ENCODE data around the gene KANSL3. TPM values are rescaled to one million over a fixed set of nuclear protein-coding genes. Genes with fewer than 3 reads are reported as not detected.
"Not testable (repeated sequence)": the region's sequence is repeated elsewhere in the genome, so short reads cannot be mapped to it uniquely, and the experiment has no call there.

KANSL3 gene
- total RNA-seq, 2 experiments from 2014 or later: 60.8 to 64.4 TPM

DNA sequence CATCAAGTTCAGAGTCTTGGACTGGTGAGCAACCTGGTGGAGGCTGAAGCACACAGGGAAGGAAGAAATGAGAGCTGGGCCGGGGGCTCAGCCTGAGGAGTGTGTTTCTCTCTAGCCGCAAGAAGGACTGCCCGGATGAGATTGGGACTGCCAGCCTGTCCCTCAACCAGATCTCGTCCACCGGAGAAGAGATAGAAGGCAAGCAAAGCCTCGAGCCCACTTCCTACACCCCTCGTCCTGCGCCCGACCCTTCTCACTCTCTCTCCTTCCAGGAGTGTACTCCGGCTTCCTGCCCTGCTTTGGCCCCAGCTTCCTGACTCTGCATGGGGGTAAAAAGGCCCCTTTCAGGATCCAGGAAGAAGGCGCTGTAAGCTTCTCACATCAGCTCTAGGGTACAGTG is 30.7 kb upstream of the KANSL3 start:
- POLR2A ChIA-PET: no interaction called here
- H3K36me3 Mint-ChIP-seq (ENCODE audit: low read depth): no peaks in the 10 kb centered on the region
- DNase-seq (no peak), ATAC-seq (no peak)
- CTCF ChIA-PET: interaction anchor here (1.2 kb wide), 1 partner anchor 93 kb away, joined by 3 read pairs; no protein-coding TSS in a partner anchor
- H3K27me3 Mint-ChIP-seq (ENCODE audit: low read depth): peaks cover 4% of the 10 kb centered on the region
- H3K4me1 Mint-ChIP-seq (ENCODE audit: low read depth): peaks cover 5% of the 10 kb centered on the region
- no peaks in the 10 kb centered on the region for H3K9me3 Mint-ChIP-seq (ENCODE audit: insufficient read depth)
- no peak overlapping the region for H3K4me3 Mint-ChIP-seq
- H3K27ac Mint-ChIP-seq: no peak overlapping the region

DNA sequence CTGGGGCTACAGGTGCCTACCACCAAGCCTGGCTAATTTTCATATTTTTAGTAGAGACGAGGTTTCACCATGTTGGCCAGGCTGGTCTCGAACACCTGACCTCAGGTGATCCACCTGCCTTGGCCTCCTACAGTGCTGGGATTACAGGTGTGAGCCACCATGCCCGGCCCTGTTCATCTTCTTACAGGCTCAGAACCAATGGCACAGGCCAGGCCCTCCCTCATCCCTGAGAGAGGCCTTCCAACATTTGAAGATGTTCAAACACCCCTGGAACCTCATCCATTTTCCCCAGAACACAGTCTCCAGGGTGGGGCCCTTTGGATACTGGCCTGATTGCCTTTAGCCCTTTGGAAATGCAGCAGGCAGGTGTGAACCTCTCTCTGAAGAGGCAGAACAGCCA is 27.6 kb upstream of the KANSL3 start:
- POLR2A ChIA-PET; H3K9me3 Mint-ChIP-seq (ENCODE audit: insufficient read depth); H3K36me3 Mint-ChIP-seq (ENCODE audit: low read depth); H3K4me3 Mint-ChIP-seq; H3K27ac Mint-ChIP-seq; ATAC-seq; CTCF ChIA-PET; H3K27me3 Mint-ChIP-seq (ENCODE audit: low read depth); H3K4me1 Mint-ChIP-seq (ENCODE audit: low read depth); DNase-seq: not testable (repeated sequence)

DNA sequence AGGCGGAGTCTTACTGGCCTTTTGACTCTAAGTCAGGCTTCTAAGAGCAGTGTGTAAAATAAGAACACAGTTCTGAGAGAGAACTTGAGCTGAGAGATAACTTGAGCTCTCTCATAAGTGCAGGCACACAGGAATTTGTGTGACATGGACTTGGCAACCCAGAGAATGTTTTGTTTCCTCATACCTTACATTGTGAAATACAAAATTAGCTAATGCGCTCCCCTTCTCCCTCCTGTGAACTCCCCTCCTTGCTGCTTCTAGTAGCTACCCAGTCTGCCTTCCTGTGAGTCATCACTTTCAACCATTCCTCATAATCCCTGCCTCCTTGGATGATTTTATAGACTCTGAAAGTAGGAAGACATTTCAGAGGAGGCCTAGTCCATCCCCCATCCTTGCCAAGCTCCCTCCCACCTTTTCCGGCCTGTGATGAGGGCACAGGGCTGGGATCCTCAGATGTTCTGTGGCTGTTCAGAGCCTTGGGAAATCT is 27.0 kb upstream of the KANSL3 start:
- Mint-ChIP-seq H3K36me3 (ENCODE audit: low read depth) (no peaks in the 10 kb centered on the region), H3K27ac (no peak overlapping the region), H3K9me3 (ENCODE audit: insufficient read depth) (no peaks in the 10 kb centered on the region), H3K27me3 (ENCODE audit: low read depth) (peaks cover 4% of the 10 kb centered on the region), H3K4me3 (no peak overlapping the region), H3K4me1 (ENCODE audit: low read depth) (no peaks in the 10 kb centered on the region)
- ATAC-seq (no peak), DNase-seq (no peak)
- ChIA-PET CTCF (no interaction called here), POLR2A (no interaction called here)

DNA sequence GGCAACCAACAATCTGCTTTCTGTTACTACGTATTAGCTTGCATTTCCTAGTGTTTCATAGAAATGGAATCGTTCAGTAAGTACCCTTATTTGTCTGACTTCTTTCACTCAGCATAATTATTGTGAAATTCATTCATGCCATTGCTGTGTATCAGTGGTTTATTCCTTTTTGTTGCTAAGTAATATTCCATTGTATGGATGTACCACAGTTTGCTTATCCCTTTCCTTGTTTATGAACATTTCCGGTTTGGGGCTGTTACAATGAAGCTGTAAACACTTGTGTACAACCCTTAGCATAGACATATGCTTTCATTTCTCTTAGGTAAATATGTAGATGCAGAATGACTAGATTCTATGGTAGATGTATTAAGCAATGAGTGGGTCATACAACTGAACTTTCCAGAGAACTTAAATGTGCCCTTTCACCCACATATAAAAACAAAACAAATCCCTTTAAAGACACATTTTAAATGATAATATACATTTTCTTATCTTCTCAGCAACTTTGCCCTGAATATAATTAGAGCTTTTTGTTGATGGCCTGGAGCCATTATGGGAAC is 26.3 kb upstream of the KANSL3 start:
- H3K4me3 Mint-ChIP-seq: no peak overlapping the region
- ATAC-seq (no peak), DNase-seq (no peak)
- CTCF ChIA-PET: no interaction called here
- no peaks in the 10 kb centered on the region for H3K4me1 Mint-ChIP-seq (ENCODE audit: low read depth)
- no peak overlapping the region for H3K27ac Mint-ChIP-seq
- no peaks in the 10 kb centered on the region for H3K36me3 Mint-ChIP-seq (ENCODE audit: low read depth)
- peaks cover 4% of the 10 kb centered on the region for H3K27me3 Mint-ChIP-seq (ENCODE audit: low read depth)
- no peaks in the 10 kb centered on the region for H3K9me3 Mint-ChIP-seq (ENCODE audit: insufficient read depth)
- POLR2A ChIA-PET: no interaction called here

DNA sequence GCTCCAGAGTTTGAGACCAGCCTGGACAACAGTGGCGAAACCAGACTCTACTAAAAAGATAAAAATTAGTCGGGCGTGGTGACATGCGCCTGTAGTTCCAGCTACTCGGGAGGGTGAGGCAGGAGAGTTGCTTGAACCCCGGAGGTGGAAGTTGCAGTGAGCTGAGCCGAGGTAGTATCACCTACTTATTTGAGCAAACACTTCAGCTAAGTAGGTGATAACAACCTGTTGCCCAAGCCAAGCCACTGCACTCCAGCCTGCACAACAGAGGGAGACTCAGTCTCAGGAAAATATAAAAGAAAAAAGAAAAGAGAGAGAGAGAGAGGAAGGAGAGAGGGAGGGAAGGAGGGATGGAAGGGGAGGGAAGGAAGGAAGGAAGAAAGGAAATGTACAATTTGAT is 25.7 kb upstream of the KANSL3 start:
- Mint-ChIP-seq H3K27me3 (ENCODE audit: low read depth) (peaks cover 4% of the 10 kb centered on the region), H3K4me1 (ENCODE audit: low read depth) (no peaks in the 10 kb centered on the region), H3K27ac (no peak overlapping the region), H3K36me3 (ENCODE audit: low read depth) (no peaks in the 10 kb centered on the region), H3K9me3 (ENCODE audit: insufficient read depth) (no peaks in the 10 kb centered on the region), H3K4me3 (no peak overlapping the region)
- POLR2A ChIA-PET: no interaction called here
- ATAC-seq: no peak
- DNase-seq: no peak
- CTCF ChIA-PET: no interaction called here

DNA sequence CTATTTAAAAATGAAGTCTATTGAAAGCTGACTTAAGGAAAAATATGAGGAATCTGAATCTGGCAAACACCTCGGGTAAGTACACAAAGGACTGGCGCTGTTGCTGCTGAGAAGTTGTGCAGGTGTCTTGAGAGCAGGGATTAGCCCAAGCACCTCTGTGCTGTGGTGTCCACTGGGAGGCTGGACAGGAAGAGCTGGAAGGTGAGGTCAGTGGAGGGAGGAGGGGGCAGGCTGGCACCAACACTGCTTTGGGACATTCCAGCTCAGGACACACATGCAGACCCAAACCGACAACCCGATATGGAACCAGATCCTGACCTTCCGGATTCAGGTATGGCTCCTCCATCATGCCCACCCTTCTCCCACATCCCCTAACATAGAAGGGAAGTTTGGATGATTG is 25.1 kb upstream of the KANSL3 start:
- CTCF ChIA-PET: no interaction called here
- Mint-ChIP-seq H3K4me3 (no peak overlapping the region), H3K36me3 (ENCODE audit: low read depth) (no peaks in the 10 kb centered on the region), H3K4me1 (ENCODE audit: low read depth) (no peaks in the 10 kb centered on the region), H3K27ac (peak overlapping the region; percentile 28), H3K9me3 (ENCODE audit: insufficient read depth) (no peaks in the 10 kb centered on the region), H3K27me3 (ENCODE audit: low read depth) (peaks cover 6% of the 10 kb centered on the region)
- no peak for DNase-seq
- POLR2A ChIA-PET: no interaction called here
- ATAC-seq: no peak

DNA sequence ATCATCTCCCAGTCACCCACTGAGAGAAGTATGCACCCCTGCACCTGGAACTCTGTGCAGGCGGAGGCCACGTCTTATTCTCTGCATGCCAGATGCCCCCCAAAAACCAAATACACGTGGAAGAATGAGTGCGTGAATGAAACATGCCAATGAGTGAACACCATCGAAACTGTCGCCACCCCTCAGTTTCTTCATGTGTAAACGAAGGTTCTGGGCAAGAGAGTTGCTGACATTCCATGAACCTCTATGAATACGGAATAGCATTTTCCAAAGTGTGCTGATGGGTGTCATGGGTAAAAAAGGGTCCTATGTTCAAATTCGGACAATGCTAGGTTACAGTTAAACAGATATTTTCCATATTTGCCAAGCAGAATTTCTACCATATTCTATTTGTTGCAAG is 24.2 kb upstream of the KANSL3 start:
- H3K36me3 Mint-ChIP-seq (ENCODE audit: low read depth): no peaks in the 10 kb centered on the region
- DNase-seq (no peak), ATAC-seq (no peak)
- CTCF ChIA-PET: no interaction called here
- H3K4me1 Mint-ChIP-seq (ENCODE audit: low read depth): no peaks in the 10 kb centered on the region
- no peaks in the 10 kb centered on the region for H3K9me3 Mint-ChIP-seq (ENCODE audit: insufficient read depth)
- peaks cover 6% of the 10 kb centered on the region for H3K27me3 Mint-ChIP-seq (ENCODE audit: low read depth)
- POLR2A ChIA-PET: no interaction called here
- H3K4me3 Mint-ChIP-seq: no peak overlapping the region
- no peak overlapping the region for H3K27ac Mint-ChIP-seq

DNA sequence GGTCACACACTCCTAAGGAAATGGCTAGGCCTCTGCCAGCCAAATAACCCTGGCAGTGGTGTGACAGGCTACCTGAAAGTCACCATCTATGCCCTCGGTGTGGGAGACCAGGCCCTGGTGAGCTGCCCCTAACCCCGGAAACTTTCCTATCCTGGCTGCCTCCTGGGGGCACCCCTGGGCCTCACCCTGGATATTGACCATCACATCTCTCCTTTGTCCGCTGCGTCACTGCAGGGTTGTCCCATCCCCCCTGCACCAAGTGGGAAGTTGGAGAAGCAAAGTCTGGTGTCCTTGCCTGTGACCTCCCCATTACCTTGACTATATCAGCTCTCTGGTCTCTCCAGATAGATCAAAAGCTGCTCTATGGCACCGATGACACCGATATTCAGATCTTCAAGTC is 23.2 kb upstream of the KANSL3 start:
- H3K27me3 Mint-ChIP-seq (ENCODE audit: low read depth): peaks cover 6% of the 10 kb centered on the region
- ChIA-PET POLR2A (no interaction called here), CTCF (no interaction called here)
- no peaks in the 10 kb centered on the region for H3K36me3 Mint-ChIP-seq (ENCODE audit: low read depth)
- H3K4me3 Mint-ChIP-seq: no peak overlapping the region
- ATAC-seq (no peak), DNase-seq (no peak)
- H3K9me3 Mint-ChIP-seq (ENCODE audit: insufficient read depth): no peaks in the 10 kb centered on the region
- H3K27ac Mint-ChIP-seq: no peak overlapping the region
- no peaks in the 10 kb centered on the region for H3K4me1 Mint-ChIP-seq (ENCODE audit: low read depth)

DNA sequence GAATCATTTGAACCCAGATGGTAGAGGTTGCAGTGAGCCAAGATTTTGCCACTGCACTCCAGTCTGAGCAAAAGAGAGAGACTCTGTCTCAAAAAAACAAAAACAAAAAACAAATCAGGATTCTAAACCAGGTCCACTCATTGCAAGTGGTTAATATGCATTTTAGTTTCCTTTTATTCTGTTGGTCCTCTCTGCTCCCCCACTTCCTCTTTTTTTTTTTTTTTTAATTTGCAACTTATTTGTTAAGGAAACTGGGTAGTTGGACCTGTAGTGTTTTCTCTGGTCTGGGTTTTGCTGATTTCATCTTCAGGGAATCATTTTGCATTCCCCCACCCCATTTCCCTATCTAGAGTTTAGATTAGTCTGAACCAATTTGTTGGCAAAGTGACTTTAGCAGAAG is 18.4 kb upstream of the KANSL3 start:
- CTCF ChIA-PET: interaction anchor here (0.7 kb wide), 1 partner anchor 23 kb away, joined by 3 read pairs; no protein-coding TSS in a partner anchor
- Mint-ChIP-seq H3K9me3 (ENCODE audit: insufficient read depth) (no peaks in the 10 kb centered on the region), H3K4me1 (ENCODE audit: low read depth) (no peaks in the 10 kb centered on the region), H3K27ac (no peak overlapping the region), H3K27me3 (ENCODE audit: low read depth) (peaks cover 4% of the 10 kb centered on the region), H3K4me3 (no peak overlapping the region), H3K36me3 (ENCODE audit: low read depth) (no peaks in the 10 kb centered on the region)
- ATAC-seq: no peak
- POLR2A ChIA-PET: no interaction called here
- DNase-seq: no peak

DNA sequence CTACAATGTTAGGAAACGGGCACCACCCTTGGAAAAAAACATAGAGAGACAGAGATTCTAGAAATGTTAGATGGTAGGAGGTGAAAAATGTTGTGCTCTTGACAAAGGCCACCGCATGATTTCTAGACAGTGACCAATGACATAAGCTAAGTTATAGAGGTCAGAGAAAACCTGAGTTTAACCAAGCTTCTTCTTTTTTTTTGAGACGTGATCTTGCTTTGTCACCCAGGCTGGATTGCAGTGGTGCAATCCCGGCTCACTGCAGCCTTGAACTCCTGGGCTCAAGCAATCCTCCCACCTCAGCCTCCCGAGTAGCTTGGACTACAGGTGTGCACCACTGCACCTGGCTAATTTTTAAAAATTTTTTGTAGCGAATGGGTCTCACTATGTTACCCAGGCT is 17.4 kb upstream of the KANSL3 start:
- Mint-ChIP-seq H3K9me3 (ENCODE audit: insufficient read depth) (no peaks in the 10 kb centered on the region), H3K27me3 (ENCODE audit: low read depth) (peaks cover 4% of the 10 kb centered on the region), H3K4me1 (ENCODE audit: low read depth) (no peaks in the 10 kb centered on the region), H3K27ac (no peak overlapping the region), H3K4me3 (no peak overlapping the region), H3K36me3 (ENCODE audit: low read depth) (no peaks in the 10 kb centered on the region)
- ChIA-PET POLR2A (no interaction called here), CTCF (no interaction called here)
- ATAC-seq (no peak), DNase-seq (no peak)

DNA sequence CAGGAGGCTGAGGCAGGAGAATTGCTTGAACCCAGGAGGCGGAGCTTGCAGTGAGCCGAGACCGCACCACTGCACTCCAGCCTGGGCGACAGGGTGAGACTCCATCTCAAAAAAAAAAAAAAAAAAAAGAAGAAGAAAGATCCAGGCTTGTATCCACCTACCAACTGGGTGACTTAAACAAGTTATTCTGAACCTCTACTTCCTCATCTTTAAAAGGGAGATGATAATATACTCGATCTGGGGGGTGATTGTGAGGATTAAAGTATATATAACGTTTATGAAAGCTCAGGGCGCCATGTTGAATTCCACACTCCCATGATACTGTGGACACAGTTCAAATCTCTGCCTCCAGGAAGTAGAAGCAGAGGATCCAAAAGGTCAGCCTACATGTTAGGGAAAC is 16.7 kb upstream of the KANSL3 start:
- H3K36me3 Mint-ChIP-seq (ENCODE audit: low read depth); H3K4me3 Mint-ChIP-seq; DNase-seq; H3K9me3 Mint-ChIP-seq (ENCODE audit: insufficient read depth); CTCF ChIA-PET; H3K27ac Mint-ChIP-seq; H3K4me1 Mint-ChIP-seq (ENCODE audit: low read depth); H3K27me3 Mint-ChIP-seq (ENCODE audit: low read depth); POLR2A ChIA-PET; ATAC-seq: not testable (repeated sequence)

DNA sequence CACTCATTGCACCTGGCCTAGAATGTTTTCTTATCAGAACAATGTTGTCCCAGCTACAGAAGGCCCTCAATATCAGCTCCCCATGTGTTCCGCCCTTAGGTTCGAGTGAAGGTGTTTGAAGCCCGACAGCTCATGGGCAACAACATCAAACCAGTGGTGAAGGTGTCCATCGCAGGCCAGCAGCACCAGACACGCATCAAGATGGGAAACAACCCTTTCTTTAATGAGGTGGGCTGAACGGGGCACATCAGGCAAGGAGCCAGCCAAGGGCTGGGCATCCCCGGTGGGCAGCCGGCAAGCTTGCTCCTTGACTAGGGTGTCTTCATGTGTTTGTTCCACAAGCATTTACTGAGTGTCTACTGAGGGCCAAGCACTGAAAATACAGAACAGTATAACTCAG is 13.7 kb upstream of the KANSL3 start:
- Mint-ChIP-seq H3K36me3 (ENCODE audit: low read depth) (no peaks in the 10 kb centered on the region), H3K27ac (no peak overlapping the region), H3K9me3 (ENCODE audit: insufficient read depth) (no peaks in the 10 kb centered on the region), H3K27me3 (ENCODE audit: low read depth) (peaks cover 2% of the 10 kb centered on the region), H3K4me3 (no peak overlapping the region), H3K4me1 (ENCODE audit: low read depth) (no peaks in the 10 kb centered on the region)
- ChIA-PET CTCF (no interaction called here), POLR2A (interaction anchor here (1.4 kb wide), 1 partner anchor 13 kb away, joined by 3 read pairs; the partner anchor contains the start of gene KANSL3)
- no peak for DNase-seq
- no peak for ATAC-seq

DNA sequence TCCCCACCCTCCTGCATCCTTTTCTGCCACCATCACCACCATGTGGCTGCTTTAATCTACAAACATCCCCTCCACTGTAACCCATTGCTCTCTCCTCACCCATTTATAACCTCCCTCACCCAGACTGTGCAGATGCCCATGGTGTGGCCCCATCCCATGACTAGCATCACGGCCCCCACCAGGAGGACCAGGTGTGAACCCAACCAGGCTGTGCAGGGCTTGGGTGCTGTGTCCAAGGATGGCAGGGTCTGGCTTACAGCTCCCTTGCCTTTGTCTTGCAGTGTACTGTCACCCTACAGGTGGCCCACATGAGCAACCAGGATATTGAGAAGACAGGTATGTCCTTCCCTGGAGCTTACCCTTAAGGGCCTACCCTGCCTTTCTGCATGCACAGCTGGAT is 11.2 kb upstream of the KANSL3 start:
- no peaks in the 10 kb centered on the region for H3K4me1 Mint-ChIP-seq (ENCODE audit: low read depth)
- no peaks in the 10 kb centered on the region for H3K27me3 Mint-ChIP-seq (ENCODE audit: low read depth)
- peak; percentile 27 for ATAC-seq
- no peak overlapping the region for H3K27ac Mint-ChIP-seq
- ChIA-PET POLR2A (interaction anchor here (1.2 kb wide), 1 partner anchor 12 kb away, joined by 5 read pairs; the partner anchor contains the start of gene KANSL3), CTCF (no interaction called here)
- no peak for DNase-seq
- H3K9me3 Mint-ChIP-seq (ENCODE audit: insufficient read depth): no peaks in the 10 kb centered on the region
- H3K36me3 Mint-ChIP-seq (ENCODE audit: low read depth): no peaks in the 10 kb centered on the region
- no peak overlapping the region for H3K4me3 Mint-ChIP-seq
